Measurements from ENCODE around the gene LIPI.
"Not testable (repeated sequence)": the region's sequence is repeated elsewhere in the genome, so short reads cannot be mapped to it uniquely, and the experiment has no call there.

The LIPI gene

DNA sequence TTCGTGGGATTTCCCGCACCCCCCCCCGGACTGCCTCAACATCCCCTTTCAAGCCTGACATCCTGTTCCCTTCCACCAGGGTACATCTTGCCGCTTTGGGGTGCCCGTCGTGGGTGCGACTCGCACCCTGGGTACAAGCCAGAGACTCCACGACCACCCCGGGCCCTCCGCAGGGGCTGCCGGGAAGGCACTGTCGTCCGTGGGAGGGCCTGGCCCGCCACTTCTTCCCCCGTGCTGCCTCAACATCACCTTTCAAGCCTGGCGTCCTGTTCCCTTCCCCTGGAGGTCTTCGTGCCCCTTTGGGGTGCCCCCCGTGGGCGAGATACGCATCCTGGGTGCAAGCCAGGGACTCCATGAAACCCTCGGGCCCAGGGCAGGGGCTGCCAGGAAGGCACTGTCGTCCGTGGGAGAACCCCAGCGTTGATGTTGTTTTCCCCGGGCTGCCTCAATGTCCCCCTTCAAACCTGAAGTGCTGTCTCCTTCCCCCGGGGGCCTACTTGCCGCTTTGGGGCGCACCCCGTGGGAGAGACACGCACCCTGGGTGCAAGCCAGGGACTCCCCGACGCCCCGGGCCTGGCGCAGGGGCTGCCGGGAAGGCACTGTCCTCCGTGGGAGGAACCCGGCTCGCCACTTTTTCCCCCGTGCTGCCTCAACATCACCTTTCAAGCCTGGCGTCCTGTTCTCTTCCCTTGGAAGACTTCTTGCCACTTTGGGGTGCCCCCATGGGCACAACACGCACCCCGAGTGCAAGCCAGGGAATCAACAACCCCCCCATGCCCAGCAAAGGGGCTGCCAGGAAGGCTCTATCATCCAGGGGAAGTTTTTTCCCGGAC, 138.6 kb downstream of the LIPI start:
- DNase-seq, result no peak

DNA sequence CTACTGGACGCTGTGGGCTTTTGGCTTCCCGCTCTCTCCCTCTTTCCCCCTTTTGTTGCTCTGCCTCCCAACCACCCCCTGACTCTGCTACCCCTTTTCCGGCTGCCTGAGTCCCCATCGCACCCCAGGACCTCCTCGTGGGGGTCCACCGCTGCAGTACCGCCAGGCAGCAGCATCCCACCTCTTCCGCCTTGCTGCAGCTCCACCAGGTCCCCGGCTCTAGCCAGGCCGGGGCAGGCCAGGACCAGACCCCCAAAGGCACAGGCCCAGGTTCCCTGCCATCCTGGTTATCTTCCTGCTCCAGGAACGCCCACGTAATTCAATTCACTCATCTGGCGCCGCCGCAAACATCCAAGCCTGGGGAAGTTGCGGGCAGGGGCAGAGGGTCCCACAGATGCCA, 139.8 kb downstream of the LIPI start:
- no peak for DNase-seq

DNA sequence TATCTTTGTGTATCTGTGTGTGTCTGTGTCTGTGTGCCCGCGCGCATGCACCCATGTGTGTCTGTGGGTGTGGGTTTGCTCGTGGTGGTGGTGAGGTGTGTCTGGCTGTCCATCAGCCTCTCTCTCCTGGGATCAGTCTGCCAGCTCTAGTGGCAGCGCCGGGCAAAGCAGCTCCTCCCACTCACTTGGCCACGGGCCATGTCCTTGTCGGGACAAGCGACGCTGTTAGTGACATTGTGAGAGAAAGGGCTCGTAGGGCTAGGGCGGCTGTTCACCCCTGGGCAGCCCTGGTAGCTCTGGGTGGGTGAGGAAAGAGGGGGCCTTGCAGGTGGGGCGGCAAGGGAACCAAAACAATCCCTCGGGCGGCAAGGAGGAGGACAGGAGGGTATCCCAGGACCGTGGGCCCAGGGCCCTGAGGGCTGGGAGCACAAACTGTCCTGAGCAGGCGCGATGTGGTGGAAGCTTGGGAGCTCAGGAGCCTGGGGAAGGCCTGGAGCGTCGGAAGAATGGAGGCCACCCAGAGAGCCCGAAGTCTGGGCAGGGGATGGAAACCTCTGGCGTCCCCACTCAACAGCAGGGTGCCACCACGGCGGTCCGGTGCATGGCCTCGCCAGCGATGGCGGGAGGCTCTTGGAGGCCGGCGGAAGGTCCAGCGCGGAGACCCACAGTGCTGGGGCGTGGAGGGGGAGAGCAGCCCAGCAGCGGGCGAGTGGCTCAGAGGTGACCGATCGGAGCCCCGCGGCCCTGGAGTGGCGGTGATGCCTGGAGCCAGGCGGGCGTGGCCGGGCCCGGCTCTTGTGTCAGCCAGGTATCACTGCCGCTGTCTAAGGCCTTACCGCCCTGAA, 140.5 kb downstream of the LIPI start:
- no peak for DNase-seq

DNA sequence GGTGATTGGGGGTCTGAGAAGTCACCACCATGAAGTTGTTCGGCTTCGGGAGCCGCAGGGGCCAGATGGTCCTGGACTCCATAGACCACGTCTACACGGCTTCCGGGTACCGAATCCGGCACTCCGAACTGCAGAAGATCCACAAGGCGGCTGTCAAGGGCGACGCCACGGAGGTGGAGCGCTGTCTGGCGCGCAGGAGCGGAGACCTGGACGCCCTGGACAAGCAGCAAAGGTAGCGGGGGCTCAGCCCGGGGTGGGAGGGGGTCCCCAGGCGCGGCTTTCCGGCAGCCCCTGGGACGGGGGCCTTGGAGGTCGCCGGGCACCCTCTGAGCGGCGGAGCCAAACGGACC, 146.5 kb downstream of the LIPI start:
- no peak for DNase-seq

DNA sequence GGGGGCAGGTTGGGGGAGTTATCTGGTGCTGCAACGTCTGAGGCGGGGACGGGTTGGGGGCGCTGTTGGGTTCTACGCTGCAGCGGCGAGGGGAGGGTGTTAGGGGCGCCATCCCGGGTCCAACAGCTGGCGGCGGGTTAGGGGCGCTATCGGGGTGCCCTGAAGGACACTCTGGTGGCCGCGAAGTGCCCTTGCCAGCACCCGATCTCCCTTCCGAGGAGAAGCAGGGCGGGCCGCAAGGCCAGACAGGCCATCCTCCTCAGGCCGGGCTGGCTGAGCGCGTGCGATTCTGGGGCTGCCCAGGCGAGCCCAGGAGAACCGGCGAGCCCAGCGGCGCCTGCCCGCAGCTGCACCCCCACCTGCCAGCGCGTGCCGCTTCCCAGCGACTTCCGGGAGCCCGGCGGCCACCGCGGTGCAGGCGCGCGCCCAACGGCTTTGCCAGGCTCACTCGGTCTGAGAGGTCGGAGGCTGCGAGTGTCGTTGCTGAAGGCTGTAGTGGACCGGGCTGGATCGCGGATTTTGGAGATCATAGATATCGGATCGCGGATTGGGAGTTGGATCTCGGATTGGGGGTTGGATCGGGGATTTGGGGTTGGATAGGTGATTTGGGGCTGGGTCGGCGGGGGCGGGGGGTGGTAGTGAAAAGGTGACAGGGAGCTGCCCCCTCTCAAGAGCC, 147.0 kb downstream of the LIPI start:
- DNase-seq, result not testable (repeated sequence)

DNA sequence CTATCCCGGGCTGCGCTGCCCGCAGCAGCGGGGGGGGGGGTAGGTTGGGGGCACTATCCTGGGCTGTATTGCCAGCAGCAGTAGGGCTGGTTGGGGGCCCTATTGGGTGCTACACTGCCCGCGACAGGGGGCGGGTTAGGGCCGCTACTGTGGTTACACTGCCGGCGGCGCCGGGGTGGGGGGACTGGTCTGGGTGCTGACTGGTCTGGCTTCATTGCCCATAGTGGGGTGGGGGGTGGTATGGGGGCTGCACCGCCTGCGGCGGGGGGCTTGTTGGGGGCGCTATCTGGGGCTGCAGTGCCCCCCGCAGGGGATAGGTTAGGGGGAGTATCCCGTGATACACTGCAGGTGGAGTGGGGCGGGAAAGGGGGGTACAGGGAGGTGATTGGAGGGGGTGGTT, 148.1 kb downstream of the LIPI start:
- DNase-seq, result not testable (repeated sequence)

DNA sequence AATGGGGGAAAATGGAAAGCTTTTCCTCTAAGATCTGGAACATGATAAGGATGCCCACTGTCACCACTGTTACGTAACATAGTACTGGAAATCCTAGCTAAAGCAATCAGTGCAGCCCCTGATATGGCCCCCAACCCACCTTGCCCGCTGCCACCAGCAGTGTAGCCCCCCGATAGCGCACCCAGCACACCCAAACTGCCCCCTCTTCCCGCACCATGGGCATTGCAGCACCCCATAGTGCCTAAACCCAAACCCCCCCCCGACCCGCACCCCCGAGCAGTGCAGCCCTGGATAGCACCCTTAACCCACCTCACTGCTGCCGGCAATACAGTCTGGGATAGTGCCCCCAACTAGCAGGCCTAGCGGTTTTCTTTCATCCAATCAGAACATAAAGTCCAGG, 148.9 kb downstream of the LIPI start:
- not testable (repeated sequence) for DNase-seq

DNA sequence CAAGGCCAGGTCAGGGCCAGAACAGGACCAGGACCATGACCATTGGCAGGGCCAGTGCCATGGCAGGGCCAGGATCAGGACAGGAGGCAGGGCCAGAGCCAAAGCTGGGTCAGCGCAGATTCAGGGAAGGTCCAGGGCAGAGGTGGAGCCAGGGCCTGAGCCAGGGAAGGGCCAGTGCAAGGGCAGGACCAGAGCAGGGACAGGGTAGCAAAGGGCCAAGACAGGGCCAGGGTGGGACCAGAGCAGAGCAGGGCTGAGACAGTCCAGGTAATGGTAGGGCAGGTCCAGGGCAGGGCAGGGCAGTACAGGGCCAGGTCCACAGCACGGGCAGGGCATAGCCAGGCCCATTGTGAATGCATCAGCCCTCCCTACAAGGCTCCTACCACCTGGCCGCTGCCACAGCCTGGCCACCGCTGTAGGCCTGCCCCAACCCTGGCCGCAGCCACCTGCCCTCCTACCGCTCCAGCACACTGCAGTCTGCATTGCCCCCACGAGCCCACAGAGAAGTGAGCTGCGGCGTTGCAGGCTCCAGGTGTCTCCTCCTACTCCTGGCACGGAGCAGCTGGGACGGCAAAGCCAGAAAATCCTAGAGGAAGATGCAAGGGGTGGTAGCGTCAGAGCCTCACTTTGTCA, 151.6 kb downstream of the LIPI start:
- DNase-seq, result not testable (repeated sequence)

Data from activated naive CD4-positive, alpha-beta T cell treated with Interleukin-2 at 50 U/mL for 16 hours (primary cell).